NCI-H2029 treated with DMSO at 0.1 percent for 48 hours (cell line): ENCODE data around the gene PROM1.

ENCODE experiments used
- DNase-seq: peaks from one replicate; lab custom pipeline; 2025; lab: John Stamatoyannopoulos, UW

Gene PROM1

GRCh38 chr4:16110199-16110598 lies 26.4 kb upstream of the PROM1 start:
- DNase-seq, result no peak

- no peak for DNase-seq
Measured at GRCh38 chr4:16109256-16109655, 25.4 kb upstream of the PROM1 start.

- DNase-seq, result no peak
Measured at GRCh38 chr4:16106956-16107355, 23.1 kb upstream of the PROM1 start.

- no peak for DNase-seq
Measured at GRCh38 chr4:16104520-16104919, 20.7 kb upstream of the PROM1 start.

GRCh38 chr4:16102356-16102755 lies 18.5 kb upstream of the PROM1 start:
- DNase-seq, result no peak

- DNase-seq, result no peak
Measured at GRCh38 chr4:16100833-16101232, 17.0 kb upstream of the PROM1 start.

- no peak for DNase-seq
Measured at GRCh38 chr4:16092682-16093319, 9.0 kb upstream of the PROM1 start.

- no peak for DNase-seq
Measured at GRCh38 chr4:16090096-16090705, 6.4 kb upstream of the PROM1 start.

GRCh38 chr4:16089156-16089555 lies 5.3 kb upstream of the PROM1 start:
- no peak for DNase-seq

GRCh38 chr4:16088601-16089000 lies 4.8 kb upstream of the PROM1 start:
- no peak for DNase-seq

- DNase-seq, result no peak
Measured at GRCh38 chr4:16085822-16086221, 2.0 kb upstream of the PROM1 start.

- DNase-seq, result no peak
Measured at GRCh38 chr4:16082426-16083240, 1.2 kb downstream of the PROM1 start.

- no peak for DNase-seq
Measured at GRCh38 chr4:16082041-16082425, 1.8 kb downstream of the PROM1 start.

- DNase-seq, result no peak
Measured at GRCh38 chr4:16079046-16079445, 4.8 kb downstream of the PROM1 start.

GRCh38 chr4:16078195-16078760 lies 5.5 kb downstream of the PROM1 start:
- no peak for DNase-seq

GRCh38 chr4:16077786-16078185 lies 6.0 kb downstream of the PROM1 start:
- DNase-seq, result no peak

- DNase-seq, result no peak
Measured at GRCh38 chr4:16075975-16076757, 7.7 kb downstream of the PROM1 start.

GRCh38 chr4:16075061-16075460 lies 8.8 kb downstream of the PROM1 start:
- DNase-seq, result no peak

- DNase-seq, result no peak
Measured at GRCh38 chr4:16072168-16072567, 11.7 kb downstream of the PROM1 start.

GRCh38 chr4:16070203-16070602 lies 13.6 kb downstream of the PROM1 start:
- DNase-seq, result no peak

GRCh38 chr4:16067515-16067914 lies 16.3 kb downstream of the PROM1 start:
- peak; percentile 63 for DNase-seq

GRCh38 chr4:16066586-16067128 lies 17.2 kb downstream of the PROM1 start:
- no peak for DNase-seq
